Keratinocyte (primary cell): ENCODE results near the gene NIPSNAP2. TPM values are rescaled to one million over a fixed set of nuclear protein-coding genes. Genes with fewer than 3 reads are reported as not detected.

ENCODE experiments used
- DNase-seq: peaks from one replicate; pipeline ENCODE4 v3.0.0-alpha.2; 2011; ENCODE audit warnings: low read depth, missing footprints, low spot score
- FAIRE-seq: peaks from 2 replicates; lab custom pipeline; 2011; peaks lifted over from hg19 to GRCh38; lab: Jason Lieb, UNC
- H2AFZ ChIP-seq: 2 replicates; pipeline ENCODE4 v1.6.0; 2012; ENCODE audit warnings: low read length, control low read depth, inconsistent platforms; ENCODE audit not compliant: control insufficient read depth
- H3K27ac ChIP-seq: 2 replicates; pipeline ENCODE4 v1.5.1; 2011; ENCODE audit warnings: low read length; ENCODE audit not compliant: control insufficient read depth, insufficient read depth
- H3K27me3 ChIP-seq: 3 replicates; pipeline ENCODE4 v1.6.0; 2011; ENCODE audit warnings: low read length; ENCODE audit not compliant: control insufficient read depth, insufficient read depth; ENCODE audit errors: extremely low read depth
- H3K36me3 ChIP-seq, 2 experiments: 2 replicates in 1 of 2; 3 replicates in 1 of 2; pipeline ENCODE4 v1.5.1; 2011; ENCODE audit warnings: low read length in 2 of 2, mild to moderate bottlenecking in 1 of 2; ENCODE audit not compliant: control insufficient read depth in 2 of 2, insufficient read depth in 2 of 2; ENCODE audit errors: extremely low read depth in 1 of 2
- H3K4me1 ChIP-seq: 3 replicates; pipeline ENCODE4 v1.5.1; 2011; ENCODE audit warnings: low read length; ENCODE audit not compliant: control insufficient read depth, insufficient read depth; ENCODE audit errors: extremely low read depth
- H3K4me2 ChIP-seq: 3 replicates; pipeline ENCODE4 v1.6.0; 2011; ENCODE audit warnings: low read depth, low read length; ENCODE audit not compliant: control insufficient read depth, insufficient read depth; ENCODE audit errors: extremely low read depth
- H3K4me3 ChIP-seq, 3 experiments: fragments of 200-600 bp in 1 of 3; sonication (generic) in 1 of 3; 2 replicates in 2 of 3; 3 replicates in 1 of 3; pipeline ENCODE4 v1.5.1; 2011 to 2016; ENCODE audit warnings: low read length in 3 of 3, mild to moderate bottlenecking in 3 of 3, control low read depth in 2 of 3, inconsistent platforms in 1 of 3, low read depth in 1 of 3, mixed read lengths in 1 of 3, mixed run types in 1 of 3, moderate library complexity in 1 of 3; ENCODE audit not compliant: control insufficient read depth in 2 of 3, insufficient read depth in 2 of 3; ENCODE audit errors: extremely low read depth in 1 of 3
- H3K79me2 ChIP-seq: 2 replicates; pipeline ENCODE4 v1.6.0; 2012; ENCODE audit warnings: low read length; ENCODE audit not compliant: control insufficient read depth, insufficient read depth
- H3K9ac ChIP-seq: 3 replicates; pipeline ENCODE4 v1.6.0; 2011; ENCODE audit warnings: low read length; ENCODE audit not compliant: control insufficient read depth, insufficient read depth; ENCODE audit errors: extremely low read depth
- H3K9me1 ChIP-seq: 3 replicates; pipeline ENCODE4 v1.6.0; 2011; ENCODE audit warnings: low read length; ENCODE audit not compliant: control insufficient read depth, insufficient read depth; ENCODE audit errors: extremely low read depth
- H3K9me3 ChIP-seq: 2 replicates; pipeline ENCODE4 v1.5.1; 2012; ENCODE audit warnings: low read depth, low read length; ENCODE audit not compliant: control insufficient read depth
- H4K20me1 ChIP-seq: 3 replicates; pipeline ENCODE4 v1.6.0; 2011; ENCODE audit warnings: low read length; ENCODE audit not compliant: control insufficient read depth, insufficient read depth; ENCODE audit errors: extremely low read depth
- EZH2 ChIP-seq: IDR thresholded peaks from one replicate; pipeline ENCODE4 v1.6.1; 2012; ENCODE audit warnings: inconsistent platforms, mild to moderate bottlenecking, low read length, moderate library complexity
- dilution Hi-C: fragments of 300-500 bp; cut with MboI; formaldehyde crosslinking; loops from one replicate; pipeline ENCODE4 v1.7.0; 2020; ENCODE audit warnings: low sequenced_read_pairs; ENCODE audit not compliant: extremely low pct_ligation_motif_present
- polyA plus RNA-seq, 5 experiments: library from polyadenylated mRNA; depleted of rRNA in 3 of 5; stranded (reverse) in 3 of 5; stranded (forward) in 1 of 5; unstranded in 1 of 5; fragments of >200 nt; gene quantifications; 1 replicate in 1 of 5; 2 replicates in 3 of 5; 3 replicates in 1 of 5; pipeline versions ENCODE4 v1.2.1 to v1.2.3, GENCODE V29; 2011 to 2012; ENCODE audit warnings: missing spikeins in 2 of 5, low read depth in 1 of 5, low replicate concordance in 1 of 5
- TF ChIP-seq, protein P1 (sequence below), 3 experiments: IDR thresholded peaks in 1 of 3; conservative IDR thresholded peaks in 1 of 3; optimal IDR thresholded peaks in 1 of 3; 2 replicates in 2 of 3; 3 replicates in 1 of 3; pipeline versions ENCODE3 to v1.5.1; 2011; ENCODE audit warnings: low read length in 3 of 3, mild to moderate bottlenecking in 3 of 3, moderate library complexity in 2 of 3, control low read depth in 1 of 3, inconsistent platforms in 1 of 3; ENCODE audit not compliant: insufficient read depth in 2 of 3; ENCODE audit errors: extremely low read depth in 1 of 3

NIPSNAP2 gene
- polyA plus RNA-seq, 1 donor (not counting 4 experiments of a cell fraction or from before 2014, with no cell fraction given), result 64.7 TPM

DNA sequence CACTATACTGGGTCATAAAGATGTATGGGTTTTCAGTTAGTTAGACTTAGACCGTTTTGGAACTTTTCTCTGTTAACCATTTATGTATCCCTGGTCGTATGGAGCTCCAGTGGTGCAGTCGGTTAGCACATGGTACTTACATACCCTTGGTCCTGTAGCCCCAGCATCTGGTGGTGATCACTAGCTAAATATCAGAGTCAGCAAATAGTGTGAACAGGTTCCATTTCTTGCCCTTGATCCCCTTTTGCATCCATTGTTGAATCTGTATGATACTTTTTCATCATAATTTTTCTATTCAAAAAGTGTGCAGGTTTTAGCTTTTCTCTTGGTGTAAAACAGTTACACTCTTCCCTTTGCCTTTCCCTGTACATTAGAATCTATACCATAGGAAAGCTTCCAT, 15.9 kb downstream of the NIPSNAP2 start:
- H3K9ac ChIP-seq, result no peak overlapping the region
- H3K79me2 ChIP-seq, result no peaks in the 10 kb centered on the region
- peaks cover 7% of the 10 kb centered on the region for H3K4me1 ChIP-seq
- H3K4me3 ChIP-seq, result no peak overlapping the region
- no peaks in the 10 kb centered on the region for H3K27me3 ChIP-seq
- H3K4me2 ChIP-seq, result no peak overlapping the region
- no peak overlapping the region for H2AFZ ChIP-seq
- no peaks in the 10 kb centered on the region for H3K9me1 ChIP-seq
- dilution Hi-C loops, result no loop called here
- peaks cover 9 to 14% of the 10 kb centered on the region in 2 experiments for H3K36me3 ChIP-seq
- TF ChIP-seq, protein P1, sequence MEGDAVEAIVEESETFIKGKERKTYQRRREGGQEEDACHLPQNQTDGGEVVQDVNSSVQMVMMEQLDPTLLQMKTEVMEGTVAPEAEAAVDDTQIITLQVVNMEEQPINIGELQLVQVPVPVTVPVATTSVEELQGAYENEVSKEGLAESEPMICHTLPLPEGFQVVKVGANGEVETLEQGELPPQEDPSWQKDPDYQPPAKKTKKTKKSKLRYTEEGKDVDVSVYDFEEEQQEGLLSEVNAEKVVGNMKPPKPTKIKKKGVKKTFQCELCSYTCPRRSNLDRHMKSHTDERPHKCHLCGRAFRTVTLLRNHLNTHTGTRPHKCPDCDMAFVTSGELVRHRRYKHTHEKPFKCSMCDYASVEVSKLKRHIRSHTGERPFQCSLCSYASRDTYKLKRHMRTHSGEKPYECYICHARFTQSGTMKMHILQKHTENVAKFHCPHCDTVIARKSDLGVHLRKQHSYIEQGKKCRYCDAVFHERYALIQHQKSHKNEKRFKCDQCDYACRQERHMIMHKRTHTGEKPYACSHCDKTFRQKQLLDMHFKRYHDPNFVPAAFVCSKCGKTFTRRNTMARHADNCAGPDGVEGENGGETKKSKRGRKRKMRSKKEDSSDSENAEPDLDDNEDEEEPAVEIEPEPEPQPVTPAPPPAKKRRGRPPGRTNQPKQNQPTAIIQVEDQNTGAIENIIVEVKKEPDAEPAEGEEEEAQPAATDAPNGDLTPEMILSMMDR (optimal IDR thresholded peaks at IDR 0.05 in 1 of 3, IDR thresholded peaks at IDR 0.05 in 1 of 3, conservative IDR thresholded peaks at IDR 0.05 in 1 of 3; ENCODE audit: extremely low read depth in 1 of 3, insufficient read depth in 2 of 3, low read length in 3 of 3), result no peak
- TF ChIP-seq EZH2, result no peak
- no peaks in the 10 kb centered on the region for H3K9me3 ChIP-seq
- H3K27ac ChIP-seq, result no peak overlapping the region
- FAIRE-seq, result no peak
- no peaks in the 10 kb centered on the region for H4K20me1 ChIP-seq
- DNase-seq, result no peak

DNA sequence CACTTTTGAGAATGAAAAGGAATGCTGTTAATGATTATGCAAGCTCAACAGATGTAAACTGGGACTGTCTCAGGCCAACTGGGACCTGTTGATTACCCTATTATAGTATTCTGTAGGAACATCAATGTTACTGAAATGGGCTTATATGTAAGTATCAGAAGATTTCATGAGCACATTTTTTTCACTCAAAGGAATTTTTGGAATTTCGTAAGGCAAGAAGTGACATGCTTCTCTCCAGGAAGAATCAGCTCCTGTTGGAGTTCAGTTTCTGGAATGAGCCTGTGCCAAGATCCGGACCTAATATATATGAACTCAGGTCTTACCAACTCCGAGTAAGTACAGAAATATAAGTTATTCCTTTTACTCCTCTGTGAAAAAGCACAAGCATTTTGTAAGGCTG, 19.2 kb downstream of the NIPSNAP2 start:
- Histone ChIP-seq H3K4me3 (no peak overlapping the region), H3K4me1 (peaks cover 7% of the 10 kb centered on the region), H3K9ac (no peak overlapping the region), H3K27ac (no peak overlapping the region), H3K9me3 (no peaks in the 10 kb centered on the region), H2AFZ (no peak overlapping the region), H3K9me1 (no peaks in the 10 kb centered on the region), H4K20me1 (no peaks in the 10 kb centered on the region), H3K4me2 (no peak overlapping the region), H3K36me3 (peaks cover 11 to 18% of the 10 kb centered on the region in 2 experiments), H3K27me3 (no peaks in the 10 kb centered on the region), H3K79me2 (no peaks in the 10 kb centered on the region)
- dilution Hi-C loops, result no loop called here
- DNase-seq, result no peak
- FAIRE-seq, result peak; percentile 34
- TF ChIP-seq, protein P1 (optimal IDR thresholded peaks at IDR 0.05 in 1 of 3, IDR thresholded peaks at IDR 0.05 in 1 of 3, conservative IDR thresholded peaks at IDR 0.05 in 1 of 3; ENCODE audit: extremely low read depth in 1 of 3, insufficient read depth in 2 of 3, low read length in 3 of 3), result no peak
- TF ChIP-seq EZH2, result no peak
